A673 (cell line): ENCODE data around the gene ORC4. TPM values are rescaled to one million over a fixed set of nuclear protein-coding genes. Genes with fewer than 3 reads are reported as not detected.

ENCODE experiments used
- BruUV-seq: library from RNA; stranded (reverse); fragments of 400-500 nt; replicated peaks from 2 replicates; lab custom pipeline; 2021; lab: Mats Ljungman, UMichigan
- CTCF ChIA-PET: fragments of 300-600 bp; sonication (Branson Sonifier 250); formaldehyde crosslinking; loops from one replicate; lab custom pipeline; 2022; ENCODE audit warnings: antibody characterized with exemption; lab: Charles Lee
- POLR2A ChIA-PET: fragments of 300-600 bp; sonication (Branson Sonifier 250); formaldehyde crosslinking; loops from one replicate; lab custom pipeline; 2022; ENCODE audit warnings: antibody characterized with exemption; ENCODE audit not compliant: low non-redundant PET; lab: Charles Lee
- DNase-seq: peaks from one replicate; pipeline ENCODE4 v3.0.0-alpha.2; 2015; ENCODE audit warnings: low spot score
- H3K27ac ChIP-seq: fragments of 200-600 bp; sonication (generic); 2 replicates; pipeline ENCODE4 v1.5.1; 2016; ENCODE audit warnings: mixed run types, low read depth, mild to moderate bottlenecking, mixed read lengths, antibody characterized with exemption, low read length; ENCODE audit not compliant: poor library complexity, severe bottlenecking
- H3K27me3 ChIP-seq: fragments of 200-600 bp; sonication (generic); replicated peaks from 2 replicates; pipeline ENCODE4 v1.6.1; 2017; ENCODE audit warnings: mixed run types, low read depth, mild to moderate bottlenecking, mixed read lengths, antibody characterized with exemption, low read length; ENCODE audit not compliant: insufficient read depth, poor library complexity
- H3K36me3 ChIP-seq: fragments of 200-600 bp; sonication (generic); 2 replicates; pipeline ENCODE4 v1.6.1; 2016; ENCODE audit warnings: mixed run types, mild to moderate bottlenecking, mixed read lengths, antibody characterized with exemption, low read length; ENCODE audit not compliant: insufficient read depth, poor library complexity, severe bottlenecking
- H3K4me1 ChIP-seq: fragments of 200-600 bp; sonication (generic); 2 replicates; pipeline ENCODE4 v1.6.1; 2017; ENCODE audit warnings: mixed run types, mild to moderate bottlenecking, mixed read lengths, antibody characterized with exemption, low read length; ENCODE audit not compliant: insufficient read depth, poor library complexity, severe bottlenecking
- H3K4me3 ChIP-seq: fragments of 200-600 bp; sonication (generic); 2 replicates; pipeline ENCODE4 v1.5.1; 2016; ENCODE audit warnings: low read depth, mixed run types, mild to moderate bottlenecking, mixed read lengths, low read length; ENCODE audit not compliant: poor library complexity, severe bottlenecking
- H3K9me3 ChIP-seq: fragments of 200-600 bp; sonication (generic); 2 replicates; pipeline ENCODE4 v1.6.1; 2016; ENCODE audit warnings: mixed run types, low read depth, mild to moderate bottlenecking, mixed read lengths, antibody characterized with exemption, low read length; ENCODE audit not compliant: poor library complexity, severe bottlenecking
- CTCF ChIP-seq: fragments of 300-800, 200-600 bp; sonication (generic); conservative IDR thresholded peaks from 2 replicates; pipeline ENCODE4 v1.5.1; 2017; ENCODE audit warnings: low read depth, mild to moderate bottlenecking, antibody characterized with exemption, low read length, moderate library complexity, mixed read lengths
- EZH2 ChIP-seq: fragments of 200-600 bp; sonication (generic); IDR thresholded peaks from 2 replicates; pipeline ENCODE4 v1.6.1; 2017; ENCODE audit warnings: borderline replicate concordance, low read depth, mild to moderate bottlenecking, mixed read lengths, antibody characterized with exemption, low read length; ENCODE audit not compliant: poor library complexity, severe bottlenecking
- intact Hi-C: fragments of 100-400 bp; cut with micrococcal nuclease; formaldehyde crosslinking; loops from one replicate; pipeline ENCODE4 v1.10.0; 2022; ENCODE audit not compliant: unreplicated experiment
- total RNA-seq: library from RNA; stranded (reverse); gene quantifications from 2 replicates; pipeline ENCODE4 v1.2.3, GENCODE V29; 2021

Gene ORC4
- total RNA-seq, 1 experiment from 2014 or later: 63.5 TPM

GRCh38 chr2:148049284-148049683 is 28.7 kb upstream of the ORC4 start:
- Histone ChIP-seq H3K36me3 (no peaks in the 10 kb centered on the region), H3K4me1 (no peaks in the 10 kb centered on the region), H3K27me3 (no peaks in the 10 kb centered on the region), H3K27ac (no peak overlapping the region), H3K4me3 (no peak overlapping the region), H3K9me3 (no peaks in the 10 kb centered on the region)
- BruUV-seq: no TSS peak
- ChIA-PET POLR2A (no interaction called here), CTCF (no interaction called here)
- TF ChIP-seq CTCF (no peak), EZH2 (no peak)
- no peak for DNase-seq
- intact Hi-C loops: no loop called here

- H3K27me3 ChIP-seq: no peaks in the 10 kb centered on the region
- H3K9me3 ChIP-seq: no peaks in the 10 kb centered on the region
- no peak for DNase-seq
- H3K36me3 ChIP-seq: no peaks in the 10 kb centered on the region
- no peaks in the 10 kb centered on the region for H3K4me1 ChIP-seq
- intact Hi-C loops: no loop called here
- ChIA-PET POLR2A (no interaction called here), CTCF (no interaction called here)
- no peak overlapping the region for H3K27ac ChIP-seq
- H3K4me3 ChIP-seq: no peak overlapping the region
- BruUV-seq: no TSS peak
- TF ChIP-seq EZH2 (no peak), CTCF (no peak)
Measured at GRCh38 chr2:148048475-148049221, 28.1 kb upstream of the ORC4 start.

GRCh38 chr2:148046802-148047201 is 26.3 kb upstream of the ORC4 start:
- DNase-seq: no peak
- no TSS peak for BruUV-seq
- intact Hi-C loops: no loop called here

More at GRCh38 chr2:148046802-148047201, 26.3 kb upstream of the ORC4 start:
- Histone ChIP-seq H3K27me3 (no peaks in the 10 kb centered on the region), H3K27ac (no peak overlapping the region), H3K4me3 (no peak overlapping the region), H3K9me3 (no peaks in the 10 kb centered on the region), H3K4me1 (no peaks in the 10 kb centered on the region), H3K36me3 (no peaks in the 10 kb centered on the region)
- TF ChIP-seq EZH2: no peak
- no peak for TF ChIP-seq CTCF
- ChIA-PET CTCF (no interaction called here), POLR2A (no interaction called here)
